ENCODE data around the gene DUSP2.

Gene DUSP2

DNA sequence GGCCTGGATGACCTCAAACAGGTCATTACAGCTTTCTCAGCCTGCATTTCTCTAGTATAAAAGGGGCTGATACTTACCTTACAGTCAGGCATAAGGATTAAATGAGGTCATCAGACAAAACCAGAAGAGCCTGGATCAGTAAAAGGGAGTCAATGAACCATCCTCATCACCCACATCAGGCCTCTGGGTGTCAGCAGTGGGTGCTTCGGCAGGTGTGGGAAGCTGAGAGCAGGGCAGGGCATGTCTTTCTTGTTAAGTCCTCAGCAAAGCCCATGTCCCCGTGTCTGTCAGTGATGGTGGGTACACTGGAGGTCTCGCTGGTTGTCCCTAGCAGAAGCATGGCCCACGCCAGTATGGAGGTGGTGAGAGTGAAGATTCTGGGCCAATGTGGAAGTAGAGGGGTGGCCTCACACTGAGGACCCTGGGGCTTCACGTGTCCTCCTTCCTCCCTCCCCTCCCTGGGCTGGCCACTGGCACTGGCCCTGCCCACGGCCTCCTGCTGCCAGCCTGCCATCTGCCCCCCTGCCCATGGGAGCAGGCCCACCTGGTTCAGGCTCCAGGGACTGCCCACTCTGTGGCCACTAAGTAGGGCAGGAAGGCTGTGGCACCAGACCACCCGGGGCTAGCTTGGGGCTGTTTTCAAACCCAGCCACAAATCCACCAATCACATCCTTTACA, 33.3 kb downstream of the DUSP2 start:
- in situ Hi-C loops (cut with HindIII; ENCODE audit: low sequenced_read_pairs): no loop called here

DNA sequence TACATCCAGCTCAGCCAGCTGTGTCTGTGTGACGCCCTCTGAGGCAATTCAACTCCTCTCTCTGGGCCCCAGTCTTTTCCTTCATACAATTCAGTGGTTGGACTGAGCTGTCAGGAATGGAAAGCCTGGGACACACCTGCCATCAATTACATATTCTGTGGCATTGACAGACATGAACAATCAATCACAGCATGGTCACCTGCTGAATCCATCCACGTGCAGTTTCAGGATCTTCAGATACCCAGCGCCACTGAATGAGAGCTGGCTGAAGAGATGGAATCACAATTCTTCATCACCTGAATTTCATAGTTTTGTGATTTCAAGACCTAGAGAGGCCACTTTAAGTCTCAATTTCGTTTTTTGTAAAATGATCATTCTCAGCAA, 34.0 kb downstream of the DUSP2 start:
- H3K4me3 ChIP-seq (ENCODE audit: low read depth, low read length): no peak overlapping the region
- TF ChIP-seq, protein P1, sequence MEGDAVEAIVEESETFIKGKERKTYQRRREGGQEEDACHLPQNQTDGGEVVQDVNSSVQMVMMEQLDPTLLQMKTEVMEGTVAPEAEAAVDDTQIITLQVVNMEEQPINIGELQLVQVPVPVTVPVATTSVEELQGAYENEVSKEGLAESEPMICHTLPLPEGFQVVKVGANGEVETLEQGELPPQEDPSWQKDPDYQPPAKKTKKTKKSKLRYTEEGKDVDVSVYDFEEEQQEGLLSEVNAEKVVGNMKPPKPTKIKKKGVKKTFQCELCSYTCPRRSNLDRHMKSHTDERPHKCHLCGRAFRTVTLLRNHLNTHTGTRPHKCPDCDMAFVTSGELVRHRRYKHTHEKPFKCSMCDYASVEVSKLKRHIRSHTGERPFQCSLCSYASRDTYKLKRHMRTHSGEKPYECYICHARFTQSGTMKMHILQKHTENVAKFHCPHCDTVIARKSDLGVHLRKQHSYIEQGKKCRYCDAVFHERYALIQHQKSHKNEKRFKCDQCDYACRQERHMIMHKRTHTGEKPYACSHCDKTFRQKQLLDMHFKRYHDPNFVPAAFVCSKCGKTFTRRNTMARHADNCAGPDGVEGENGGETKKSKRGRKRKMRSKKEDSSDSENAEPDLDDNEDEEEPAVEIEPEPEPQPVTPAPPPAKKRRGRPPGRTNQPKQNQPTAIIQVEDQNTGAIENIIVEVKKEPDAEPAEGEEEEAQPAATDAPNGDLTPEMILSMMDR (IDR thresholded peaks at IDR 0.05; ENCODE audit: low read depth, low read length, missing control alignments): no peak
- in situ Hi-C loops (cut with HindIII; ENCODE audit: low sequenced_read_pairs): no loop called here
- DNase-seq (ENCODE audit: low read depth): no peak

More for the DNA sequence above, 33.3 kb downstream of the DUSP2 start:
- TF ChIP-seq, protein P1 (IDR thresholded peaks at IDR 0.05; ENCODE audit: low read depth, low read length, missing control alignments): no peak
- DNase-seq (ENCODE audit: low read depth): no peak
- no peak overlapping the region for H3K4me3 ChIP-seq (ENCODE audit: low read depth, low read length)

DNA sequence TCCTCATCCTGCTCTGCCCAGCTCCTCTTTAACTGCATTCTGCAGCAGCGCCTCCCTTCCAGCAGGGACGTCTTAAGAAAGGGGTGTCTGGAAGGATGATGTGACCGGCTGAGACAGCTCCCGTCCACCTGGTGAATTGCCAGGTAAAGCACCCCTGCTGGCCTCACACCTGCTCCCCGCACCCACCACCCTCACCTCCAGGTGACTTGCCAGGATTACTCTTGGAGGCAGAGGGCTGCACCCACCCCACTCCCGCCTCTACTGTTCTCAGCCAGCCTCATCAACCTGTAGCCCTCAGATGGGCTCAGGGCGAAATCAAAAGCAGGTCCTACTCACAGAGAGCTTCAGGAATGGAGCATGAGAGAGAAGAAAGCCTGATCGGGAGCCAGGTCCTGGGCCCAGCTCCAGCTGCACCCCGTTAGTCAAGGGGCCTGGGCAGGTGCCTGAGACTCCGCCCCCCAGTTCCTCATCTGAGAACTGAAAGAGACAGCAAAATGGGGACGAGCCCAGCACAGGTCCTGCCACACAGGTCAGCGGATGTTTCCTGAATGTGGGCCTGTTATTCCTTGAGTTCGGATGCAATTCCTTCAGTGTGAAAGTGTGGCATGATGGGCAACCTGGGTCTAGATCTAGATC, 34.5 kb downstream of the DUSP2 start:
- TF ChIP-seq, protein P1 (IDR thresholded peaks at IDR 0.05; ENCODE audit: low read depth, low read length, missing control alignments): no peak
- in situ Hi-C loops (cut with HindIII; ENCODE audit: low sequenced_read_pairs): no loop called here
- no peak overlapping the region for H3K4me3 ChIP-seq (ENCODE audit: low read depth, low read length)
- DNase-seq (ENCODE audit: low read depth): no peak

DNA sequence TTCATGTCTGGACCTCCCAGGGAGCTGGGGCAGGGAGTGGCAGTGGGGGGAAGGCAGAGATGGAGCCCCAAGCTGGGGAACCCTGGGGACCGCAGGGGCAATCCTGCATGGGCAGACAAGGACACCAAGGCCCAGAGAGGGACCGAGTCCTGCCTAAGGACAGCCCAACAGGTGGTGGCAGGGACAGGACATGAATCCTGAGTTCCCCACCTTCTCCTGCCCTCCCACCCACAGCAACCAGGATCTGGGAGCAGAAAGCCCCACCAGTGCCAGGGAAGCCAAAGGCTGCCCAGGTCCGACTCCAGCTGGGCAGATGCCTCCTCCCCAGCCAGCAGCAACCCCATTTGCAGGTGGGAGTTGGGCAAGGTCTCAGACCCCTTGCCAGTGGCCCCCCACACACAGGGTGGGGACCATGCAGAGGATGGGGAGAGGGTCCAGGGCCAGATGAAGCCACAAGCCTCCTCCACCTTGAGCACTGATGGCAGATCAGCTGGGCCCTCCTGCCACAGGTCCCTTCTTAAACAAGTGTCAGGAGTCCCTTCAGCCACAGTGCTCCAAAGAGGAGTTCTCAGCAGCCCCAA, 35.2 kb downstream of the DUSP2 start:
- DNase-seq (ENCODE audit: low read depth): no peak
- H3K4me3 ChIP-seq (ENCODE audit: low read depth, low read length): no peak overlapping the region
- TF ChIP-seq, protein P1 (IDR thresholded peaks at IDR 0.05; ENCODE audit: low read depth, low read length, missing control alignments): no peak
- in situ Hi-C loops (cut with HindIII; ENCODE audit: low sequenced_read_pairs): no loop called here

DNA sequence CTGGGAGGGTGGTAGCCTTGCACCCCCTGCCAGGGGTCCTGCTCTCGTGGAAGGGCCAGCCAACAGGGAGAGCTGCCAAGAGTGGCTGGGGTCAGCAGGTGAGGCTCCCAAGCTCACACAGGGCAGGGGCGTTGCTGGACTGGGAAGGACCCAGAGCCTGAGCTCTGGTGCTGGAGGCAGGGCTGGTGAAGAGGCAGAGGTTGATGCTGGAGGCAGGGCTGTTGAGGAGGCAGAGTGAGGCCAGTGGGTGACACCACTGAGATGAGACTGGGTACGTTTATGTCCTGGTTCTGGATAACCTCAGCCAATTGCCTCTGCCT, 35.9 kb downstream of the DUSP2 start:
- H3K4me3 ChIP-seq (ENCODE audit: low read depth, low read length): no peak overlapping the region
- TF ChIP-seq, protein P1 (IDR thresholded peaks at IDR 0.05; ENCODE audit: low read depth, low read length, missing control alignments): no peak
- in situ Hi-C loops (cut with HindIII; ENCODE audit: low sequenced_read_pairs): no loop called here
- DNase-seq (ENCODE audit: low read depth): no peak

DNA sequence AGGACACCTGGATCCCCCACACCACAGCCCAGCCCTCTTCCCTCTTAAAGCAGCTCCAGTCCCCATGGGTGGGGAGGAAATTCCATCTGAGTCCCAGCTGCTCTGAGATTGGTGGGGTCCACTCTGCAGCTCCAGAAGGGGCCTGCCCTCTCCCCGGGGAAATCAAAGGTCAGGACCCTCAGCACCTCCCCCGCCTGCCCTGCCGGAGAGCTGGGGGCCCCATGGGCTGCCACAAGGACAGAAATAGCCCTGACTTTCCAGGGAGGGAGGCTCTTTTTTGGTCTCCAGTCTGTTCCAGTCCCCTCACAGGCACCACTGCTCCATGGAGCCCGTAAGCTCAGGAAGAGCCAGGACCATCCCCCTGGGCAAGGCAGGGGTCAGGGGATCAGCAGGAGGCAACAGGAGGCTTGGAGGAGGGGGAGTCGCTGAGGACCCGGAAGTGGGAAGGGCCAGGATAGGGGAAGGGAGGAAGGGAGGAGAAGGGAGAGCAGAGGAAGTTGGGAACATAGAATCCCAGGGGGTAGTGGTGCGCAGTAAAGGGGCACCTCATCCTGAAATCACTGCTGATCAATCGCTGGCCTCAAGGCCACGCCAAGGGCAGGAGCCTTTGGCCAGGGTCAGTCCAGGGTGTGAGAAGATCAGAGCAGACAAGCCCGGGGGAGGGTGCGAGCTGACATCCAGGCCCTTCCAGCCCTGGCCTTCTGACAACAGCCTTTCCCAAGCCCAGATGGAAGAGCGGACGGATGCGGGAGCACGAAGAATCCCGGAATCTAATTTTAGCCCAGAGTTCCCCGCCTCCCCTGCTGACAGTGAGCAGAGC, 36.5 kb downstream of the DUSP2 start:
- TF ChIP-seq, protein P1 (IDR thresholded peaks at IDR 0.05; ENCODE audit: low read depth, low read length, missing control alignments): no peak
- no peak overlapping the region for H3K4me3 ChIP-seq (ENCODE audit: low read depth, low read length)
- in situ Hi-C loops (cut with HindIII; ENCODE audit: low sequenced_read_pairs): no loop called here
- DNase-seq (ENCODE audit: low read depth): no peak
